Renal cortex interstitium (tissue), 11 donors: ENCODE data around the gene UNC5CL. TPM values are rescaled to one million over a fixed set of nuclear protein-coding genes. Genes with fewer than 3 reads are reported as not detected.

Experiments
- DNase-seq, 11 donors: peaks; one replicate each; pipeline ENCODE4 v3.0.0-alpha.2; 2013; ENCODE audit warnings: low read depth in 9 of 11, low spot score in 4 of 11; ENCODE audit errors: extremely low read depth in 1 of 11
- polyA plus RNA-seq, 3 donors: library from polyadenylated mRNA; unstranded; fragments of 120-200 nt; gene quantifications; one replicate each; pipeline ENCODE4 v1.2.1, GENCODE V29; 2013; ENCODE audit not compliant: insufficient read length in 3 of 3

Gene UNC5CL
- polyA plus RNA-seq, 3 donors: 4.9 to 16.2 (median 6.9) TPM

- DNase-seq: peak in 5 of 11 donors; percentile 69 to 87 (median 78)
These were observed 32.5 kb upstream of the UNC5CL start for GRCh38 chr6:41071501-41071922.

GRCh38 chr6:41066867-41067304, 27.9 kb upstream of the UNC5CL start:
- DNase-seq: peak in 9 of 11 donors; percentile 51 to 81 (median 72)

GRCh38 chr6:41065550-41066026, 26.6 kb upstream of the UNC5CL start:
- no peak for DNase-seq

GRCh38 chr6:41064841-41065240, 25.8 kb upstream of the UNC5CL start:
- no peak for DNase-seq

- no peak for DNase-seq
These were observed 24.9 kb upstream of the UNC5CL start for GRCh38 chr6:41063884-41064285.

GRCh38 chr6:41062056-41062455, 23.0 kb upstream of the UNC5CL start:
- DNase-seq: no peak

- DNase-seq: no peak
These were observed 22.2 kb upstream of the UNC5CL start for GRCh38 chr6:41061196-41061726.

- no peak for DNase-seq
These were observed 20.5 kb upstream of the UNC5CL start for GRCh38 chr6:41059556-41059955.

- no peak for DNase-seq
These were observed 19.8 kb upstream of the UNC5CL start for GRCh38 chr6:41058783-41059181.

GRCh38 chr6:41056768-41057490, 17.9 kb upstream of the UNC5CL start:
- DNase-seq: no peak

GRCh38 chr6:41055149-41055548, 16.1 kb upstream of the UNC5CL start:
- DNase-seq: no peak

GRCh38 chr6:41054511-41054910, 15.5 kb upstream of the UNC5CL start:
- DNase-seq: no peak

- no peak for DNase-seq
These were observed 14.0 kb upstream of the UNC5CL start, which contains the start of gene APOBEC2 for GRCh38 chr6:41053041-41053440. TSS of gene APOBEC2 (plus strand) at chr6:41053202. CDS start at chr6:41053348, 146 bp downstream.

- no peak for DNase-seq
These were observed 12.9 kb upstream of the UNC5CL start for GRCh38 chr6:41051873-41052272.

- DNase-seq: no peak
These were observed 11.5 kb upstream of the UNC5CL start for GRCh38 chr6:41050536-41050935.

- DNase-seq: no peak
These were observed 10.9 kb upstream of the UNC5CL start for GRCh38 chr6:41049955-41050354.

GRCh38 chr6:41049521-41049920, 10.5 kb upstream of the UNC5CL start:
- no peak for DNase-seq

- no peak for DNase-seq
These were observed 9.0 kb upstream of the UNC5CL start for GRCh38 chr6:41047745-41048732.

GRCh38 chr6:41047306-41047705, 8.3 kb upstream of the UNC5CL start:
- DNase-seq: no peak
